GM12878 (cell line): ENCODE measurements around the gene CCDC43. TPM values are rescaled to one million over a fixed set of nuclear protein-coding genes. Genes with fewer than 3 reads are reported as not detected.

Source experiments
- ATAC-seq: fragments of 200-7000 bp; cut with Tn5 transposase; 3 replicates; pipeline ENCODE4 v1.9.1; 2020; ENCODE audit warnings: mild to moderate bottlenecking, moderate library complexity
- BruUV-seq: library from RNA; stranded (reverse); fragments of 400-500 nt; replicated peaks from 2 replicates; lab custom pipeline; 2021; lab: Mats Ljungman, UMichigan
- CTCF ChIA-PET: fragments of 300-600 bp; sonication (Branson Sonifier 250); formaldehyde crosslinking; extraction: SDS; loops from one replicate; lab custom pipeline; 2021; ENCODE audit warnings: inconsistent platforms; lab: Yijun Ruan, JAX
- POLR2A ChIA-PET: fragments of 350-600 bp; formaldehyde crosslinking; extraction: SDS; loops from one replicate; lab custom pipeline; 2021; ENCODE audit warnings: inconsistent platforms; lab: Charles Lee
- RAD21 ChIA-PET: fragments of 300-600 bp; sonication (Branson Sonifier 250); formaldehyde crosslinking; loops from one replicate; lab custom pipeline; 2023; ENCODE audit warnings: antibody characterized with exemption; ENCODE audit not compliant: unreplicated experiment; lab: Charles Lee
- SMC1A ChIA-PET: fragments of 300-600 bp; sonication (Branson Sonifier 250); formaldehyde crosslinking; loops from one replicate; lab custom pipeline; 2023; ENCODE audit not compliant: unreplicated experiment, uncharacterized antibody; lab: Charles Lee
- DNase-seq: peaks from one replicate; pipeline ENCODE4 v3.0.0-alpha.2; 2011; ENCODE audit warnings: low read depth, low spot score
- FAIRE-seq: peaks from 3 replicates; lab custom pipeline; 2011; peaks lifted over from hg19 to GRCh38; lab: Jason Lieb, UNC
- H2AFZ ChIP-seq: 2 replicates; pipeline ENCODE4 v1.6.0; 2011; ENCODE audit warnings: low read depth, low read length, control low read depth; ENCODE audit not compliant: control insufficient read depth
- H3K27ac ChIP-seq: 2 replicates; pipeline ENCODE4 v1.5.1; 2011; ENCODE audit warnings: control low read depth; ENCODE audit not compliant: control insufficient read depth, insufficient read depth
- H3K27me3 ChIP-seq, 2 experiments: replicated peaks in 1 of 2; 2 replicates each; pipeline versions ENCODE4 v1.6.0 to v1.6.1; 2011; ENCODE audit warnings: low read length in 1 of 2; ENCODE audit not compliant: control insufficient read depth in 2 of 2, insufficient read depth in 2 of 2
- H3K36me3 ChIP-seq, 2 experiments: 2 replicates each; pipeline ENCODE4 v1.5.1; 2011; ENCODE audit warnings: low read length in 1 of 2; ENCODE audit not compliant: control insufficient read depth in 2 of 2, insufficient read depth in 2 of 2
- H3K4me1 ChIP-seq: 2 replicates; pipeline ENCODE4 v1.6.1; 2011; ENCODE audit warnings: mild to moderate bottlenecking, low read length, moderate library complexity, mixed read lengths; ENCODE audit not compliant: control insufficient read depth, insufficient read depth
- H3K4me2 ChIP-seq: 2 replicates; pipeline ENCODE4 v1.6.0; 2011; ENCODE audit warnings: control low read depth; ENCODE audit not compliant: control insufficient read depth, insufficient read depth
- H3K4me3 ChIP-seq: fragments of 200-600 bp; sonication (generic); 2 replicates; pipeline ENCODE4 v1.5.1; 2016
- H3K79me2 ChIP-seq: 2 replicates; pipeline ENCODE4 v1.6.0; 2011; ENCODE audit warnings: low read length; ENCODE audit not compliant: control insufficient read depth, insufficient read depth
- H3K9ac ChIP-seq: 2 replicates; pipeline ENCODE4 v1.8.0; 2011; ENCODE audit warnings: low read length, control low read depth, mixed read lengths; ENCODE audit not compliant: control insufficient read depth, insufficient read depth
- H3K9me3 ChIP-seq: replicated peaks from 3 replicates; pipeline ENCODE4 v1.5.1; 2011; ENCODE audit warnings: mild to moderate bottlenecking, low read length; ENCODE audit not compliant: control insufficient read depth, insufficient read depth
- H4K20me1 ChIP-seq: 2 replicates; pipeline ENCODE4 v1.6.0; 2011; ENCODE audit not compliant: control insufficient read depth, insufficient read depth
- CREB1 ChIP-seq: IDR thresholded peaks from 2 replicates; pipeline ENCODE4 v1.6.1; 2012; ENCODE audit warnings: low read depth, mild to moderate bottlenecking, inconsistent platforms
- E2F4 ChIP-seq: IDR thresholded peaks from 2 replicates; pipeline ENCODE4 v1.6.1; 2012; ENCODE audit warnings: low read depth, low read length, improper control_type of control experiment
- IKZF2 ChIP-seq, 2 experiments: fragments of 450-650 bp; IDR thresholded peaks; 2 replicates each; pipeline ENCODE4 v1.6.1; 2017; ENCODE audit warnings: mild to moderate bottlenecking in 2 of 2, moderate library complexity in 2 of 2
- MEF2A ChIP-seq: IDR thresholded peaks from 2 replicates; pipeline ENCODE4 v1.6.1; 2011; ENCODE audit warnings: low read depth, mild to moderate bottlenecking, low read length, moderate library complexity; ENCODE audit not compliant: insufficient read depth
- PKNOX1 ChIP-seq: fragments of 450-650 bp; IDR thresholded peaks from 2 replicates; pipeline ENCODE4 v1.6.1; 2016; ENCODE audit warnings: mild to moderate bottlenecking
- PML ChIP-seq: IDR thresholded peaks from 2 replicates; pipeline ENCODE4 v1.6.1; 2012; ENCODE audit warnings: low read length, inconsistent platforms
- SMAD1 ChIP-seq: fragments of 450-650 bp; IDR thresholded peaks from 2 replicates; pipeline ENCODE4 v1.6.1; 2018; ENCODE audit warnings: mild to moderate bottlenecking, low read depth; ENCODE audit not compliant: partially characterized antibody
- SMC3 ChIP-seq: IDR thresholded peaks from 2 replicates; pipeline ENCODE4 v1.6.1; 2011; ENCODE audit warnings: low read length, improper control_type of control experiment, borderline replicate concordance
- TAF1 ChIP-seq: IDR thresholded peaks from 2 replicates; pipeline ENCODE4 v1.6.1; 2011; ENCODE audit warnings: mild to moderate bottlenecking, low read depth, low read length, borderline replicate concordance
- WGBS: methylation state at CpG from one replicate; pipeline ENCODE4 v1.1.6; 2016; ENCODE audit warnings: low lambda C conversion rate; ENCODE audit not compliant: insufficient replicate concordance, insufficient coverage; ENCODE audit errors: missing lambda C conversion rate; 5-methylcytosine and 5-hydroxymethylcytosine counted together
- in situ Hi-C: fragments of 300-500 bp; cut with MboI; formaldehyde crosslinking; loops from 9 replicates; pipeline ENCODE4 v1.14.3; 2018; ENCODE audit warnings: mixed read lengths
- intact Hi-C: fragments of 100-400 bp; cut with micrococcal nuclease; formaldehyde crosslinking; loops from one replicate; pipeline ENCODE4 v1.14.2; 2022; ENCODE audit not compliant: unreplicated experiment
- polyA plus RNA-seq, 11 experiments: library from polyadenylated mRNA; depleted of rRNA in 4 of 11; unstranded in 6 of 11; stranded (reverse) in 5 of 11; fragments of >200 nt; fragmentation: Nextera tagmentation in 4 of 11; fragmentation: Illumina TruSeq in 1 of 11; extraction: Ambion mirVana in 4 of 11; extraction: Trizol in 1 of 11; gene quantifications; 1 replicate in 1 of 11; 2 replicates in 10 of 11; pipeline versions ENCODE4 v1.2.1 to v1.2.3, GENCODE V29; 2011 to 2016; ENCODE audit warnings: inconsistent platforms in 2 of 11, missing spikeins in 2 of 11, low read depth in 1 of 11
- total RNA-seq, 4 experiments: library from RNA; depleted of rRNA in 3 of 4; stranded (reverse); fragments of >200 nt in 3 of 4; fragmentation: Illumina TruSeq in 1 of 4; extraction: Trizol in 1 of 4; gene quantifications; 2 replicates each; pipeline versions ENCODE4 v1.2.1 to v1.2.3, GENCODE V29; 2013 to 2021
- TF ChIP-seq, protein P1 (sequence below): fragments of 450-650 bp; IDR thresholded peaks from 2 replicates; pipeline ENCODE4 v1.6.1; 2017; ENCODE audit warnings: antibody characterized with exemption, mild to moderate bottlenecking, moderate library complexity
- TF ChIP-seq, protein P2 (sequence below): fragments of 150-350 bp; IDR thresholded peaks from 2 replicates; pipeline ENCODE4 v1.6.1; 2014; ENCODE audit warnings: mild to moderate bottlenecking, low read depth, low read length
- TF ChIP-seq, protein P3 (sequence below): fragments of 450-650 bp; formaldehyde crosslinking; IDR thresholded peaks from 2 replicates; pipeline ENCODE4 v1.4.0; 2022; ENCODE audit warnings: mild to moderate bottlenecking, moderate library complexity

Gene CCDC43
- total and polyA plus RNA-seq, 10 of the 15 experiments (the other 5 are each of a cell fraction or from before 2014, with no cell fraction given) = 10.8 to 42.3 (median 24.1) TPM

GRCh38 chr17:44666006-44666405, 23.6 kb downstream of the CCDC43 start (continued):
- no peak for TF ChIP-seq TAF1
- TF ChIP-seq, protein P1, sequence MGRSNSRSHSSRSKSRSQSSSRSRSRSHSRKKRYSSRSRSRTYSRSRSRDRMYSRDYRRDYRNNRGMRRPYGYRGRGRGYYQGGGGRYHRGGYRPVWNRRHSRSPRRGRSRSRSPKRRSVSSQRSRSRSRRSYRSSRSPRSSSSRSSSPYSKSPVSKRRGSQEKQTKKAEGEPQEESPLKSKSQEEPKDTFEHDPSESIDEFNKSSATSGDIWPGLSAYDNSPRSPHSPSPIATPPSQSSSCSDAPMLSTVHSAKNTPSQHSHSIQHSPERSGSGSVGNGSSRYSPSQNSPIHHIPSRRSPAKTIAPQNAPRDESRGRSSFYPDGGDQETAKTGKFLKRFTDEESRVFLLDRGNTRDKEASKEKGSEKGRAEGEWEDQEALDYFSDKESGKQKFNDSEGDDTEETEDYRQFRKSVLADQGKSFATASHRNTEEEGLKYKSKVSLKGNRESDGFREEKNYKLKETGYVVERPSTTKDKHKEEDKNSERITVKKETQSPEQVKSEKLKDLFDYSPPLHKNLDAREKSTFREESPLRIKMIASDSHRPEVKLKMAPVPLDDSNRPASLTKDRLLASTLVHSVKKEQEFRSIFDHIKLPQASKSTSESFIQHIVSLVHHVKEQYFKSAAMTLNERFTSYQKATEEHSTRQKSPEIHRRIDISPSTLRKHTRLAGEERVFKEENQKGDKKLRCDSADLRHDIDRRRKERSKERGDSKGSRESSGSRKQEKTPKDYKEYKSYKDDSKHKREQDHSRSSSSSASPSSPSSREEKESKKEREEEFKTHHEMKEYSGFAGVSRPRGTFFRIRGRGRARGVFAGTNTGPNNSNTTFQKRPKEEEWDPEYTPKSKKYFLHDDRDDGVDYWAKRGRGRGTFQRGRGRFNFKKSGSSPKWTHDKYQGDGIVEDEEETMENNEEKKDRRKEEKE = no peak
- no peak for TF ChIP-seq MEF2A
- no peak for TF ChIP-seq PKNOX1
- TF ChIP-seq, protein P2, sequence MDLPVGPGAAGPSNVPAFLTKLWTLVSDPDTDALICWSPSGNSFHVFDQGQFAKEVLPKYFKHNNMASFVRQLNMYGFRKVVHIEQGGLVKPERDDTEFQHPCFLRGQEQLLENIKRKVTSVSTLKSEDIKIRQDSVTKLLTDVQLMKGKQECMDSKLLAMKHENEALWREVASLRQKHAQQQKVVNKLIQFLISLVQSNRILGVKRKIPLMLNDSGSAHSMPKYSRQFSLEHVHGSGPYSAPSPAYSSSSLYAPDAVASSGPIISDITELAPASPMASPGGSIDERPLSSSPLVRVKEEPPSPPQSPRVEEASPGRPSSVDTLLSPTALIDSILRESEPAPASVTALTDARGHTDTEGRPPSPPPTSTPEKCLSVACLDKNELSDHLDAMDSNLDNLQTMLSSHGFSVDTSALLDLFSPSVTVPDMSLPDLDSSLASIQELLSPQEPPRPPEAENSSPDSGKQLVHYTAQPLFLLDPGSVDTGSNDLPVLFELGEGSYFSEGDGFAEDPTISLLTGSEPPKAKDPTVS = no peak
- no peak for TF ChIP-seq IKZF2 (IDR thresholded peaks at IDR 0.05)
- TF ChIP-seq SMAD1 = no peak

- no TSS peak for BruUV-seq
- intact Hi-C loops (no loop called here), in situ Hi-C loops (no loop called here)
- no peak overlapping the region for H3K27ac ChIP-seq
- no peaks in the 10 kb centered on the region for H3K9me3 ChIP-seq
- FAIRE-seq = no peak
- H3K27me3 ChIP-seq = no peaks in the 10 kb centered on the region; a peak in 1 of 4 replicates
- no peak overlapping the region for H3K9ac ChIP-seq
- H3K4me2 ChIP-seq = no peak overlapping the region
- H3K4me1 ChIP-seq = no peaks in the 10 kb centered on the region
- no peaks in the 10 kb centered on the region for H4K20me1 ChIP-seq
- no peak overlapping the region for H3K4me3 ChIP-seq
- WGBS = 48% methylated on average over 1 of the region's 1 CpG
- ChIA-PET POLR2A (no interaction called here), RAD21 (no interaction called here), CTCF (no interaction called here), SMC1A (no interaction called here)
- H2AFZ ChIP-seq = no peak overlapping the region
- ATAC-seq = no peak
- H3K36me3 ChIP-seq = no peaks in the 10 kb centered on the region
- no peak for DNase-seq
- no peaks in the 10 kb centered on the region for H3K79me2 ChIP-seq
- no peak for TF ChIP-seq PML
- TF ChIP-seq, protein P3, sequence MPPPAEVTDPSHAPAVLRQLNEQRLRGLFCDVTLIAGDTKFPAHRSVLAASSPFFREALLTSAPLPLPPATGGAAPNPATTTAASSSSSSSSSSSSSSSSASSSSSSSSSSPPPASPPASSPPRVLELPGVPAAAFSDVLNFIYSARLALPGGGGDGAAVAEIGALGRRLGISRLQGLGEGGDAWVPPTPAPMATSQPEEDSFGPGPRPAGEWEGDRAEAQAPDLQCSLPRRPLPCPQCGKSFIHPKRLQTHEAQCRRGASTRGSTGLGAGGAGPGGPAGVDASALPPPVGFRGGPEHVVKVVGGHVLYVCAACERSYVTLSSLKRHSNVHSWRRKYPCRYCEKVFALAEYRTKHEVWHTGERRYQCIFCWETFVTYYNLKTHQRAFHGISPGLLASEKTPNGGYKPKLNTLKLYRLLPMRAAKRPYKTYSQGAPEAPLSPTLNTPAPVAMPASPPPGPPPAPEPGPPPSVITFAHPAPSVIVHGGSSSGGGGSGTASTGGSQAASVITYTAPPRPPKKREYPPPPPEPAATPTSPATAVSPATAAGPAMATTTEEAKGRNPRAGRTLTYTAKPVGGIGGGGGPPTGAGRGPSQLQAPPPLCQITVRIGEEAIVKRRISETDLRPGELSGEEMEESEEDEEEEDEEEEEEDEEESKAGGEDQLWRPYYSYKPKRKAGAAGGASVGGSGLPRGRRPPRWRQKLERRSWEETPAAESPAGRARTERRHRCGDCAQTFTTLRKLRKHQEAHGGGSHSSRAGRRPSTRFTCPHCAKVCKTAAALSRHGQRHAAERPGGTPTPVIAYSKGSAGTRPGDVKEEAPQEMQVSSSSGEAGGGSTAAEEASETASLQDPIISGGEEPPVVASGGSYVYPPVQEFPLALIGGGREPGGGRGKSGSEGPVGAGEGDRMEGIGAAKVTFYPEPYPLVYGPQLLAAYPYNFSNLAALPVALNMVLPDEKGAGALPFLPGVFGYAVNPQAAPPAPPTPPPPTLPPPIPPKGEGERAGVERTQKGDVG (CRISPR knock-in tag) = no peak
- no peak for TF ChIP-seq SMC3
- TF ChIP-seq CREB1 = no peak
- no peak for TF ChIP-seq E2F4
These were observed 24.7 kb downstream of the CCDC43 start for GRCh38 chr17:44664867-44665266.
